Vagina (tissue), 2 donors: Measurements from ENCODE around the gene HRH1. TPM values are rescaled to one million over a fixed set of nuclear protein-coding genes. Genes with fewer than 3 reads are reported as not detected.
A peak's percentile ranks its signal among the peaks of the same experiment; 100 is the strongest.
"Not testable (repeated sequence)": the region's sequence is repeated elsewhere in the genome, so short reads cannot be mapped to it uniquely, and the experiment has no call there.

Source experiments
- DNase-seq, 2 donors: peaks; one replicate each; pipeline ENCODE4 v3.0.0-alpha.2; 2017; ENCODE audit errors: extremely low spot score in 2 of 2
- H3K27ac ChIP-seq: fragments of 200-600 bp; sonication (generic); one replicate; pipeline ENCODE4 v1.5.1; 2019
- H3K27me3 ChIP-seq: fragments of 200-600 bp; sonication (generic); one replicate; pipeline ENCODE4 v1.5.1; 2019
- H3K36me3 ChIP-seq, 2 donors: fragments of 200-600 bp; sonication (generic); one replicate each; pipeline ENCODE4 v1.5.1; 2017 to 2019
- H3K4me1 ChIP-seq: fragments of 200-600 bp; sonication (generic); one replicate; pipeline ENCODE4 v1.5.1; 2019
- H3K4me3 ChIP-seq, 2 donors: fragments of 200-600 bp; sonication (generic); 1 replicate in 1 of 2; 2 replicates in 1 of 2; pipeline ENCODE4 v1.5.1; 2016 to 2019
- H3K9me3 ChIP-seq: fragments of 200-600 bp; sonication (generic); one replicate; pipeline ENCODE4 v1.5.1; 2019
- CTCF ChIP-seq, 3 experiments: fragments of 450-650 bp in 2 of 3; fragments of 200-600 bp in 1 of 3; sonication (generic) in 1 of 3; IDR thresholded peaks; one replicate each; pipeline ENCODE4 v1.5.1; 2017 to 2019; ENCODE audit warnings: antibody characterized with exemption in 3 of 3, mild to moderate bottlenecking in 2 of 3, moderate library complexity in 2 of 3
- POLR2A ChIP-seq, 2 donors: fragments of 450-650 bp; IDR thresholded peaks; one replicate each; pipeline ENCODE4 v1.6.1; 2017; ENCODE audit warnings: antibody characterized with exemption in 2 of 2, mild to moderate bottlenecking in 2 of 2, moderate library complexity in 2 of 2
- POLR2AphosphoS5 ChIP-seq, 2 donors: sonication (generic); formaldehyde crosslinking; IDR thresholded peaks; one replicate each; pipeline ENCODE4 v1.9.0; 2017; ENCODE audit warnings: antibody characterized with exemption in 2 of 2, mild to moderate bottlenecking in 2 of 2, low read depth in 1 of 2; ENCODE audit not compliant: insufficient read depth in 1 of 2
- intact Hi-C: fragments of 100-400 bp; cut with DNase I; formaldehyde crosslinking; loops from one replicate; pipeline ENCODE4 v1.15.1; 2023
- total RNA-seq: library from RNA; depleted of rRNA; stranded (reverse); fragments of >200 nt; gene quantifications from one replicate; pipeline ENCODE4 v1.2.3, GENCODE V29; 2016

HRH1 gene
- total RNA-seq, 1 donor from 2014 or later: 9.3 TPM

- H3K4me1 ChIP-seq: peaks cover 39% of the 10 kb centered on the region
- no peak overlapping the region for H3K27ac ChIP-seq
- TF ChIP-seq POLR2AphosphoS5 (IDR thresholded peaks at IDR 0.05; ENCODE audit: insufficient read depth in 1 of 2, low read depth in 1 of 2): no peak
- TF ChIP-seq CTCF (IDR thresholded peaks at IDR 0.05): no peak
- TF ChIP-seq POLR2A (IDR thresholded peaks at IDR 0.05): no peak
- DNase-seq: no peak
- H3K9me3 ChIP-seq: no peaks in the 10 kb centered on the region
- no peaks in the 10 kb centered on the region for H3K36me3 ChIP-seq
- no peak overlapping the region for H3K4me3 ChIP-seq
- no peaks in the 10 kb centered on the region for H3K27me3 ChIP-seq
- intact Hi-C loops: no loop called here
Measured at GRCh38 chr3:11165476-11165875, 11.2 kb downstream of the HRH1 start.

GRCh38 chr3:11166807-11167400 is 12.6 kb downstream of the HRH1 start:
- H3K27ac ChIP-seq, intact Hi-C loops, H3K4me3 ChIP-seq, H3K36me3 ChIP-seq, DNase-seq, H3K27me3 ChIP-seq, H3K9me3 ChIP-seq: not testable (repeated sequence)
- peaks cover 48% of the 10 kb centered on the region for H3K4me1 ChIP-seq

DNA sequence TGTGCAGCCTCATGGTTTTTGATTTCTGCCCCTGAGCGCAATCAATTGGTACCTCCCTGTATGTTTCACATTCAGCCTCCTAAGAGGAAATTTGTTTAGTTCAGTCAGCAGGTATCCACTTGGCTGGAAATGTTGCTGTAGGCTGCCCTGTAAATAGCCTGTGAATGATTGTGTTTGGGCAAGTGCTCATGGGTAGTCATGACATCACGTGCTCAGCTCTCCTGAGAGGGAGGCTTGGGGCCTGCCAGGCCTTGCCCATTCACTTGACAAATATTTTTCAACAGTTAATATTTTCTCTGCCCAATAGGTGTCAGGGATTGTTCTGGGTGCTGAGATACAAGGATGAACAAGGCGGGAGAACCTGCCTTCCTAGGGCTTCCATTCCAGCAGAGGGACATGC is 13.3 kb downstream of the HRH1 start:
- intact Hi-C loops: no loop called here
- Histone ChIP-seq H3K4me3 (no peak overlapping the region), H3K27ac (no peak overlapping the region), H3K4me1 (peaks cover 55% of the 10 kb centered on the region), H3K9me3 (no peaks in the 10 kb centered on the region), H3K27me3 (no peaks in the 10 kb centered on the region), H3K36me3 (no peaks in the 10 kb centered on the region)
- TF ChIP-seq POLR2A (IDR thresholded peaks at IDR 0.05) (no peak), POLR2AphosphoS5 (IDR thresholded peaks at IDR 0.05; ENCODE audit: insufficient read depth in 1 of 2, low read depth in 1 of 2) (no peak), CTCF (IDR thresholded peaks at IDR 0.05) (no peak)
- no peak for DNase-seq

GRCh38 chr3:11168406-11168805 is 14.1 kb downstream of the HRH1 start:
- no peaks in the 10 kb centered on the region for H3K9me3 ChIP-seq
- DNase-seq: no peak
- H3K4me1 ChIP-seq: peaks cover 63% of the 10 kb centered on the region
- no peaks in the 10 kb centered on the region for H3K27me3 ChIP-seq
- TF ChIP-seq CTCF (IDR thresholded peaks at IDR 0.05) (no peak), POLR2AphosphoS5 (IDR thresholded peaks at IDR 0.05; ENCODE audit: insufficient read depth in 1 of 2, low read depth in 1 of 2) (no peak), POLR2A (IDR thresholded peaks at IDR 0.05) (no peak)
- H3K36me3 ChIP-seq: no peaks in the 10 kb centered on the region
- H3K27ac ChIP-seq: peak overlapping the region; percentile 44
- no peak overlapping the region for H3K4me3 ChIP-seq
- intact Hi-C loops: no loop called here

DNA sequence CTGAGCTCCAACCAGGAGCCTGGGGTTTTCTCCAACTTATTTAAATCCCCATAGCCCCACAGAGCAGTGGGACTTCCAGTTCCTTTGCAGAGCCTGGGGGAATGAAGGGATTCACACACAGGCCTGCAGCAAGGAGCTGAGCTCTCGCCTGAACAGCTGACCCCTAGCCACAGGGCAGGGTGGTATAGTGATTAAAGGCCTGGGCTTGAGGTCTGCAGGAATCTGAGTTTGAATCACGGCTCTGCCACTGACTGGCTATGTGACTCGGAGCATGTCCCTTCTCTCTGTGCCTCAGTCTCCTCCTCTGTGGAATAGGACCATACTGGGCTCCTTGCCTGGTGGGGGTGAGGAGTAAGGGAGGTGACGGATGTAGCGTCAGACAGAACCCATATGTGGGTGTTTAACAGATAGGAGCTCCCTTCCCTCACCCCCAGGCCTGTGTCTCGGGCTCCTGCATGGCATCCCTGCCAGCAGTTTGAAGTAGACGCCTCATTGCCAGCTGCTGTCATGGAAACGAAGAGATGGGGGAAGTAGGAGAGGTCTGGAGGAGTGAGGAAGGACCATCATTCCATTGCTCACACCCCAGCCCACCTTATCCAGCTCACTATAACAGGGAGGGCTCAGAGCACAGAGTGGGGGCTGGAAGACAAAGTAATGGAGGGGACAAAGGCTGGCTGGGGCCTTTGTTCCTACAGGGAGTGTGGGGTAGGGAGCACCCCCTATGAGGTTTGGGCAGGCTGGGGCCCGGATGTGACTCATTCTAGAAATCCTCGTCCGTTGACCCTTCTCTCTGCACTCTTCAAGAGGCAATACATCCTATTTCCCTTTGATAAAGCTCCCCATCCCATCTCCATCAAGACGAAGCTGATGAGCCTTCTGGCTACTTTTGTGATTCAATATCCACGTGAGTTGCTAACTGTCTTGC is 14.8 kb downstream of the HRH1 start:
- Histone ChIP-seq H3K4me3 (no peak overlapping the region), H3K9me3 (no peaks in the 10 kb centered on the region), H3K27ac (peak overlapping the region; percentile 44), H3K27me3 (no peaks in the 10 kb centered on the region), H3K4me1 (peaks cover 68% of the 10 kb centered on the region), H3K36me3 (no peaks in the 10 kb centered on the region)
- no peak for DNase-seq
- no peak for TF ChIP-seq POLR2AphosphoS5 (IDR thresholded peaks at IDR 0.05; ENCODE audit: insufficient read depth in 1 of 2, low read depth in 1 of 2)
- intact Hi-C loops: no loop called here
